GM12878 (cell line): ENCODE data around the gene STAG1. TPM values are rescaled to one million over a fixed set of nuclear protein-coding genes. Genes with fewer than 3 reads are reported as not detected.

Source experiments
- CHD1 ChIP-seq: IDR thresholded peaks from 2 replicates; pipeline ENCODE4 v1.6.1; 2012; ENCODE audit warnings: low read depth, low read length, improper control_type of control experiment
- CHD4 ChIP-seq: fragments of 200-600 bp; sonication (generic); IDR thresholded peaks from 2 replicates; pipeline ENCODE4 v1.6.1; 2016; ENCODE audit warnings: mild to moderate bottlenecking
- GABPA ChIP-seq: IDR thresholded peaks from 2 replicates; pipeline ENCODE4 v1.6.1; 2014; ENCODE audit warnings: antibody characterized with exemption, low read depth, mild to moderate bottlenecking, inconsistent platforms
- HCFC1 ChIP-seq: fragments of 150-350 bp; IDR thresholded peaks from 2 replicates; pipeline ENCODE4 v1.6.1; 2014; ENCODE audit warnings: low read length
- MXI1 ChIP-seq: fragments of 150-350 bp; IDR thresholded peaks from 2 replicates; pipeline ENCODE4 v1.6.1; 2011; ENCODE audit warnings: low read depth, mild to moderate bottlenecking, inconsistent platforms, low read length, improper control_type of control experiment
- NR2C1 ChIP-seq: fragments of 450-650 bp; IDR thresholded peaks from 2 replicates; pipeline ENCODE4 v1.6.1; 2017; ENCODE audit warnings: antibody characterized with exemption, mild to moderate bottlenecking, moderate library complexity
- REST ChIP-seq: IDR thresholded peaks from 2 replicates; pipeline ENCODE4 v1.6.1; 2012; ENCODE audit warnings: mild to moderate bottlenecking, low read depth, low read length
- SMC3 ChIP-seq: IDR thresholded peaks from 2 replicates; pipeline ENCODE4 v1.6.1; 2011; ENCODE audit warnings: low read length, improper control_type of control experiment, borderline replicate concordance
- STAT1 ChIP-seq: fragments of 450-650 bp; conservative IDR thresholded peaks from 2 replicates; pipeline ENCODE4 v1.6.1; 2014; ENCODE audit warnings: antibody characterized with exemption, mild to moderate bottlenecking
- YY1 ChIP-seq: IDR thresholded peaks from 2 replicates; pipeline ENCODE4 v1.6.1; 2011; ENCODE audit warnings: low read depth, mild to moderate bottlenecking, low read length
- ZNF207 ChIP-seq: fragments of 450-650 bp; IDR thresholded peaks from 2 replicates; pipeline ENCODE4 v1.6.1; 2014; ENCODE audit warnings: antibody characterized with exemption, mild to moderate bottlenecking, borderline replicate concordance
- polyA plus RNA-seq, 11 experiments: library from polyadenylated mRNA; depleted of rRNA in 4 of 11; unstranded in 6 of 11; stranded (reverse) in 5 of 11; fragments of >200 nt; fragmentation: Nextera tagmentation in 4 of 11; fragmentation: Illumina TruSeq in 1 of 11; extraction: Ambion mirVana in 4 of 11; extraction: Trizol in 1 of 11; gene quantifications; 1 replicate in 1 of 11; 2 replicates in 10 of 11; pipeline versions ENCODE4 v1.2.1 to v1.2.3, GENCODE V29; 2011 to 2016; ENCODE audit warnings: inconsistent platforms in 2 of 11, missing spikeins in 2 of 11, low read depth in 1 of 11
- total RNA-seq, 4 experiments: library from RNA; depleted of rRNA in 3 of 4; stranded (reverse); fragments of >200 nt in 3 of 4; fragmentation: Illumina TruSeq in 1 of 4; extraction: Trizol in 1 of 4; gene quantifications; 2 replicates each; pipeline versions ENCODE4 v1.2.1 to v1.2.3, GENCODE V29; 2013 to 2021
- TF ChIP-seq, protein P1 (sequence below): IDR thresholded peaks from 2 replicates; pipeline ENCODE4 v1.6.1; 2012; ENCODE audit warnings: low read depth, low read length, improper control_type of control experiment
- TF ChIP-seq, protein P2 (sequence below): fragments of 450-650 bp; IDR thresholded peaks from 2 replicates; pipeline ENCODE4 v1.6.1; 2017; ENCODE audit warnings: antibody characterized with exemption, mild to moderate bottlenecking, moderate library complexity

The STAG1 gene
- total and polyA plus RNA-seq, 10 of the 15 experiments (the other 5 are each of a cell fraction or from before 2014, with no cell fraction given) = 4.4 to 30.1 (median 20.2) TPM

DNA sequence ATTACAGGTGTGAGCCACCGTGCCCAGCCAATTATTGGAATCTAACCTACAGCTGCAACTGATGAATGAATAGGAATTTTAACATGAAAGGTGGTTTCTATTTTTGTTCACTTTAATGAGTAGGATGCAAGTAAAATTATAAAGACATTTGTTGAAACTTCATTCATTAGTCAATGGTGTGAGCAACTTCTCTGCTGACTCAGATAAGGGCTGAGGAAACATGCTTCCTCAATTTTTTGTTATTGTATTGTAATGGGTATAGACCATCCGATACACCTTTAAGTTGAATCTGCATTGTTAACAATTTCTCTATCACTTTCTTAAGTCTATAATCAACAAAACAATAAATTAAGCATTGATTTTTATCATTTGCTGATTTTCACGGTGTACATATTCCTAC is 127.8 kb downstream of the STAG1 start (continued):
- no peak for TF ChIP-seq REST
- TF ChIP-seq NR2C1 = no peak
- TF ChIP-seq, protein P1, sequence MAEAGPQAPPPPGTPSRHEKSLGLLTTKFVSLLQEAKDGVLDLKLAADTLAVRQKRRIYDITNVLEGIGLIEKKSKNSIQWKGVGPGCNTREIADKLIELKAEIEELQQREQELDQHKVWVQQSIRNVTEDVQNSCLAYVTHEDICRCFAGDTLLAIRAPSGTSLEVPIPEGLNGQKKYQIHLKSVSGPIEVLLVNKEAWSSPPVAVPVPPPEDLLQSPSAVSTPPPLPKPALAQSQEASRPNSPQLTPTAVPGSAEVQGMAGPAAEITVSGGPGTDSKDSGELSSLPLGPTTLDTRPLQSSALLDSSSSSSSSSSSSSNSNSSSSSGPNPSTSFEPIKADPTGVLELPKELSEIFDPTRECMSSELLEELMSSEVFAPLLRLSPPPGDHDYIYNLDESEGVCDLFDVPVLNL = no peak
- TF ChIP-seq CHD1 = no peak
- TF ChIP-seq GABPA = no peak
- TF ChIP-seq ZNF207 = no peak
- no peak for TF ChIP-seq HCFC1
- no peak for TF ChIP-seq STAT1
- no peak for TF ChIP-seq MXI1
- TF ChIP-seq, protein P2, sequence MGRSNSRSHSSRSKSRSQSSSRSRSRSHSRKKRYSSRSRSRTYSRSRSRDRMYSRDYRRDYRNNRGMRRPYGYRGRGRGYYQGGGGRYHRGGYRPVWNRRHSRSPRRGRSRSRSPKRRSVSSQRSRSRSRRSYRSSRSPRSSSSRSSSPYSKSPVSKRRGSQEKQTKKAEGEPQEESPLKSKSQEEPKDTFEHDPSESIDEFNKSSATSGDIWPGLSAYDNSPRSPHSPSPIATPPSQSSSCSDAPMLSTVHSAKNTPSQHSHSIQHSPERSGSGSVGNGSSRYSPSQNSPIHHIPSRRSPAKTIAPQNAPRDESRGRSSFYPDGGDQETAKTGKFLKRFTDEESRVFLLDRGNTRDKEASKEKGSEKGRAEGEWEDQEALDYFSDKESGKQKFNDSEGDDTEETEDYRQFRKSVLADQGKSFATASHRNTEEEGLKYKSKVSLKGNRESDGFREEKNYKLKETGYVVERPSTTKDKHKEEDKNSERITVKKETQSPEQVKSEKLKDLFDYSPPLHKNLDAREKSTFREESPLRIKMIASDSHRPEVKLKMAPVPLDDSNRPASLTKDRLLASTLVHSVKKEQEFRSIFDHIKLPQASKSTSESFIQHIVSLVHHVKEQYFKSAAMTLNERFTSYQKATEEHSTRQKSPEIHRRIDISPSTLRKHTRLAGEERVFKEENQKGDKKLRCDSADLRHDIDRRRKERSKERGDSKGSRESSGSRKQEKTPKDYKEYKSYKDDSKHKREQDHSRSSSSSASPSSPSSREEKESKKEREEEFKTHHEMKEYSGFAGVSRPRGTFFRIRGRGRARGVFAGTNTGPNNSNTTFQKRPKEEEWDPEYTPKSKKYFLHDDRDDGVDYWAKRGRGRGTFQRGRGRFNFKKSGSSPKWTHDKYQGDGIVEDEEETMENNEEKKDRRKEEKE = no peak
- no peak for TF ChIP-seq SMC3
- TF ChIP-seq CHD4 = no peak
- no peak for TF ChIP-seq YY1
